ENCODE measurements around the gene COL11A2.

COL11A2 gene

GRCh38 chr6:33114406-33114805, 77.9 kb downstream of the COL11A2 start:
- no peak for DNase-seq

DNA sequence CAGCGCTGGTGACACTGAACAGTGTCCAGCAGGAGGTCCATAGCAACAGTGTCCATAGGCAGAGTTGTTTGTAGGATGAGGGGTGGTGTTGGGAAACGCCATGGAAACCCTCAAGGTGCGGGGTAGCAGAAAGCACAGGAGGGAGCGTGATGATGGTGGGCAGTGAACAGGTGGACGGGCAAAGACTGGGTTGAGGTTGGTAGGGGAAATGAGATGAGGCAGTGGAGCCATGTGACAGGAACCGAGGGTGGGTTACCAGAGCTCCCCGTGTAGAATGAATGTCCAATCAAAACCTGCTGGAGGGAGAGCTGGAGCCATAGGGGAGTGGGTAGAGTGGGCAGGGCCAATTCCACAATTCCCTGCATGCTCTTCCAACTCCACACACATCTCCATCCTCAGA, 78.5 kb downstream of the COL11A2 start:
- DNase-seq = no peak
